IPS DF 4.7 (cell line): ENCODE data around the gene MEN1.

Source experiments
- DNase-seq: peaks from one replicate; pipeline ENCODE4 v3.0.0-alpha.2; 2013; ENCODE audit warnings: low spot score; ENCODE audit errors: extremely low read depth

The MEN1 gene

GRCh38 chr11:64801561-64802369 is 8.6 kb downstream of the MEN1 start:
- DNase-seq: no peak

DNA sequence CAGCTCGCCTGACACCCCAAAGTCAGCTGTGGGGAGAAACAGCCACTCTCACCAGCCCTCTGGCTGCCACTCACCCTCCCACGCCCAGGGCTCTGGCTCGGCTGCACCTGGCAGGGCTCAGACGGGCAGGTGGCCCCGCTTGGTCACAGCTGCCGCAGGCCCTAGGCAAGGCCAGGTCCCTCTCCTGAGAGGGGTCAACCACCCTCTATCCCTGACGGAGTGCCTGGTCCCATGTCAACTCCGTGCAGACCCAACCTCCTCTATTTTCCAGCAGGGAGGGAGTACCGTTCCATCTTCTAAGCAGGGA is 9.2 kb downstream of the MEN1 start:
- DNase-seq: no peak

- no peak for DNase-seq
Measured at GRCh38 chr11:64800303-64801157, 9.8 kb downstream of the MEN1 start.

GRCh38 chr11:64799623-64800302 is 10.6 kb downstream of the MEN1 start:
- DNase-seq: no peak

DNA sequence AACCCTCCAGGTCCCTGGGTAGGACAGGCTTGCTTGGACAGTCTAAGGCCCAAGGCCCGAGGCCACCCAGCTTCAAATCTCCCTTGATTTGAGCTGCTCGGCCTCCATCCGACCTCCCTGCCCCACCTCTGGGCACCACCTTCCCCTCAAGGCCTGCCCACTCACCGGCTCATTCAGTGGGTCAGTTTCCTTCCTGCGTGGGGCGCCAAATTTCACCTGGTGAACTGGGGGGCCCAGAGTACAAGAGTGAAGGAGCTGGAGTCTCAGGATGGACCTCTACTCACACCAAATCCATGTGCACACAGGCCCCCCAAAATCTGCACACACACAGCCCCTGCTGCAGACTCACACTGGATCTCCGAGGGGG is 11.1 kb downstream of the MEN1 start:
- no peak for DNase-seq

GRCh38 chr11:64796757-64797541 is 13.4 kb downstream of the MEN1 start:
- no peak for DNase-seq

- no peak for DNase-seq
Measured at GRCh38 chr11:64796047-64796756, 14.1 kb downstream of the MEN1 start.

DNA sequence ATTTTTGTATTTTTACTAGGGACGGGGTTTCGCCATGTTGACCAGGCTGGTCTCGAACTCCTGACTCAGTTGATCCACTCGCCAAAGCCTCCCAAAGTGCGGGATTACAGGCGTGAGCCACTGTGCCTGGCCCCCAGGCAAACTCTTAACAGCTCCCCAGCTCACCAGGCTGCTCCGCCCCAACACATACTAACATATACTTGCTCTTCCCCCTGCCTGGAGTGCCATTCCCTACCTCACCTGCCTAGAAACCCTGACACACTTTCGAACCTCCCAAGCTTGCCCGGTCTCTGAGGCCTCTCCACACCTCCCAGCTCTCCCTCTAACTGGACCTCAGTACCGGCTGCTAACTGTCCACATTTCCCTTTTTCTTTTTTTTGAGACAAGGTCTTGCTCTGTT is 15.8 kb downstream of the MEN1 start:
- no peak for DNase-seq

DNA sequence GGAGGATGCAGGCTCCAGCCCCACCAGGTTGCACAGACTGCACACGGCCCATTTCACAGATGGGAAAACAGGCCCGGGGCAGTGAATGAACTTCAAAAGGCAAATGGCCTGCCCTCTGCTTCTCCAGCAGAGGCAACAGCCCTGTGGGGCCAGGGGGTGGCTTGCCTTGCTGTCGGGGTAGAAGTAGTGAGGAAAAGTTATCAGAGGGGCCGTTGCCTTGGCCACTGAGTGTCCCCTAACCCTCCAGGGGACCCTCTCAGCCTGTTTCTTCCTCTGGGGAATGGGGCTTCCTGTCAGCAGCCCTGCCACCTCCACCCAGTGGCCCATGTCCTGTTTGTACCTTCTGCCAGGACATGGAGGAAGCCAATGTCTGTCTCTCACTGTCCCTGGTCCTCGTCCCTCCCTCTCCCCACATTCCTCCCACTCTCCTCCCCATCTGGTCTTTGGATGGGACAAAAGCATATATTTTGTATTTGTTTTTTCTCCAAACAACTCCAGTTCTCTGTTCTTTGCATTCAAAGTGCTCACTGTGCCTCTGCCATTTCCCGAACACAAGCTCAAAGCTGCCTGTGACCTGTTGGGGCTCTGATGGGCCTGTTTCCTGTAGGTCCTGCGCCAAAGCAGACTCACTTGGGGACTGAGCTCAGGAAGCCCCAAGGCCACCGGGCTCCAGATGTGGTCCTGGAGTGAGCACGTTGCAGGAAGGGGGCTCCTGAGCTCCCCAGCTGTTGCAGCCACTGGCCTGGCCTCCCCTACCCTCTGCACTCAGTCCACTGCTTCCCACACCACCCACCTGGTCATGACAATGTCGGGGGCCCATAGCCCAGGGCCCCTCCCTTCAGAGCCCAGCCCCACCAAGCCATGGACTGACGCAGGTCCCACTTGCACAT is 16.8 kb downstream of the MEN1 start:
- no peak for DNase-seq

GRCh38 chr11:64792482-64792881 is 17.9 kb downstream of the MEN1 start:
- DNase-seq: no peak

DNA sequence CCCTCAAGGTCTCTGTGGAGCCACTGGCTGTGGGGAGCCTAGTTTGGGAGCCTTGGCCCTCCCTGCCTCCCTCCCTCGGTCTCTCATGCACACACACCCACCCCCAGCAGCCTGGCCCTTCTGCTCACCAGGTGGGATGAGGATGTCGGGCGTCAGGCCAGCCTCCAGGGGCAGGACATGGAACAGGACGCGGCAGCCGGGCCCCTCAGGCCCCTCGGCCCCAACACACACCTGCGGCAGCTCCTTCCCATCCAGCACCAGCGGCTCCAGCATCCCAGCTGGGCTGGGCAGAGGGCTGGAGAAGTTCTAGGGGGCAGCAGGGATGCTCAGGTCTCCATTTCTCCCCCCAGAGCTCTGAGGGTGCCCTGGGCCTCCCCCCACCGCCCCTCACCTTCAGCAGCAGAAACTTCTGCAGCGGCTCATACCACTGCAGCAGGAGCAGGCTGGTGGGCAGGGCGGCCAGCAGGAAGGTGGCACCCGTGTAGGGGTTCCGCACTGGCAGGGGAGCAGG is 18.5 kb downstream of the MEN1 start:
- DNase-seq: no peak

- no peak for DNase-seq
Measured at GRCh38 chr11:64790205-64791095, 19.9 kb downstream of the MEN1 start.

DNA sequence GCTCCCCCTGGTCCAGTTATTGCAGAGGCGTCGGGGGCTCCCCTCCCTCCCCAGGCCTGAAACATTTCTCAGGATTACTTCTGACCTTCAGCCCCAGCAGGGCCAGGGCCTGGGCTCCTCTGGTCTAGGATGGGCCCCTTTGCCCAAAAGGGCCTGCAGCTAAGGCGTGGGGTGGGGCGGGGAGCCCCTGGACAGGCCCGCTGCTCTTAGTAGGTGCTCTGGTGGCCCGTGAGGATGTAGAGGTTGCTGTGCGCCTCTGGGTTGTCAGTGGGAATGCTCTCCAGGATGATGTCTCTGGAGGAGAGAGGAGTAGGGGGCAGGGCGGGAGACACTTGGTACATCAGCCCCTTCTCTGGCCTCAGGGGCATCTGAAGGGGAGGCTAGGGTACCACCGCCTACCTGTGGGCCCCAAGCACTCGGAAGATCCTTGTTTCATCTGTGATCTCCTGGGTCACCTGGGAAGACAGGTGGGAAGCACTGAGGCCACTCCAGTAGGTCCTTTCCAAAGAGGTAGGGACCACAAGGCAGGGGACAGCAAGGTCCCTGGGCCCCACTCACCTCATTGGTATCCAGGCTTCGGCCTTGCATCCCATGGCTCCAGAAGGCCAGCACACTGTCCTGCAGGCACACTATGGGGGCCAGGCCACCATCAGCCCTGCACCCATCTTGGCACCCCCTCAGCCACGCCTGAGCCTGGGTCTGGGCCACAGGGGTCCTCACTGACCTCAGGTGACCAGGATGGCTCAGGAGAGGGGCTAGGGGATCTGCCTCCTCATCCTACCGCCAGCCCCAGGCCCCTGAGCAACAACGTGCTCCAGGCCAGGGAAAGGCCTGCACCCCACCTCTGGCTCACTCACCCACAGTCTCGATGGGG is 20.8 kb downstream of the MEN1 start:
- no peak for DNase-seq

GRCh38 chr11:64788321-64789215 is 21.8 kb downstream of the MEN1 start:
- DNase-seq: no peak

GRCh38 chr11:64787526-64788320 is 22.6 kb downstream of the MEN1 start:
- no peak for DNase-seq

GRCh38 chr11:64786308-64786707 is 24.0 kb downstream of the MEN1 start:
- no peak for DNase-seq
